ENCODE results near the gene RAB39B.
"Not testable (repeated sequence)": the region's sequence is repeated elsewhere in the genome, so short reads cannot be mapped to it uniquely, and the experiment has no call there.

RAB39B gene, protein sequence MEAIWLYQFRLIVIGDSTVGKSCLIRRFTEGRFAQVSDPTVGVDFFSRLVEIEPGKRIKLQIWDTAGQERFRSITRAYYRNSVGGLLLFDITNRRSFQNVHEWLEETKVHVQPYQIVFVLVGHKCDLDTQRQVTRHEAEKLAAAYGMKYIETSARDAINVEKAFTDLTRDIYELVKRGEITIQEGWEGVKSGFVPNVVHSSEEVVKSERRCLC

DNA sequence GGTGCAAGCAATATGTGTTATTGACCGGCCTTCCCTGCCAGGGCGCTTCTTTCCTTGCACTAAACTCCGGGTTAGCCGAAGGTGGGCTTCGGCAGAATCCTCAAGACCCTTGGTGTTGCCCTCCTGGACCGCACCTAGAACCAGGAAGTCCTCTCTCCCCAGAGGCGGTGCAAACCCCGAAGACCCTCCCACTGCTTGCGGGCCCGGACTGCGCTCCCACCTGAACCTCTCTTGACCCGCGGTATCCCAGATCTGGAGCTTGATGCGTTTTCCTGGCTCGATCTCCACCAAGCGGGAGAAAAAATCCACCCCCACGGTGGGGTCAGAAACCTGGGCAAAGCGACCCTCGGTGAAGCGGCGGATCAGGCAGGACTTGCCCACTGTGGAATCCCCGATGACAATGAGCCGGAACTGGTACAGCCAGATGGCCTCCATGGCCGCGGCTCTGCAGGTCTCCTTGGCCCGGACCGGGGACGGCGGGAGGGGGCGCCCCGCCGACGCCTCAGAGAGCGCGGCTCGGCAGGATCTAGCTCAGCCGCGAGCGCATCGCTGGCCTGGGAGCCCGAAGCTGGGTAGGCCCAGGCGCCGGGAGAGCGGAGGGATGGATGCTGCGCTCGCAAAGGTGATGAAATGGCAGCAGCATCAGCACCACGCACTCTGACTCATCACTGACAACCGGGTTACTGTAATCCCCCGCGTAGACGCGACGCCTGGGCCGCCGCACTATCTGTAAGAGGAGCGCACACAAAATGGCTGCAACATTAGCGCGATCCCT, at the start of gene RAB39B:
Gene RAB39B, minus strand, starts transcription at position 638 of the 775 bp plus-strand sequence. Its CDS starts 203 bp downstream, at position 435.
- DNase-seq (ENCODE audit: low read depth): peak; percentile 15

DNA sequence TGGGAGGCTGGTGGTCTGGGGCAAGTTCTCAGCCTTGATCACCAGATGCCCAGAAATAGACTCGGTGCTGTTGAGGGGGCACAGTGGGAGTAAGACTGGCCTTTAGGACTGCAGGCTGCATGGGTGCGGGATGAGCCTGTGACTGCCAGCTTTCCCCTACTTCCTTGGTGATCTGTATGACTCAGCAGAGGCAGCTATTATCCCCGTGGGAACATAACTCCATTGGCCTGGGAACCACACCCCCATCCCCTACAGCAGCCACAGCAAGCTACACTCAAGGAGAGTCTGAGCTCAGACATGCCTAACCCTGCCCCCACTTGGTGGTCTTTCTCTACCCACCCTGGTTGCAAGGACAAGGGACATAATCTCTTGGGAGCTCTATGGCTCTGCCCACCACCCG, 49.5 kb upstream of the RAB39B start:
- no peak for DNase-seq (ENCODE audit: low read depth)

DNA sequence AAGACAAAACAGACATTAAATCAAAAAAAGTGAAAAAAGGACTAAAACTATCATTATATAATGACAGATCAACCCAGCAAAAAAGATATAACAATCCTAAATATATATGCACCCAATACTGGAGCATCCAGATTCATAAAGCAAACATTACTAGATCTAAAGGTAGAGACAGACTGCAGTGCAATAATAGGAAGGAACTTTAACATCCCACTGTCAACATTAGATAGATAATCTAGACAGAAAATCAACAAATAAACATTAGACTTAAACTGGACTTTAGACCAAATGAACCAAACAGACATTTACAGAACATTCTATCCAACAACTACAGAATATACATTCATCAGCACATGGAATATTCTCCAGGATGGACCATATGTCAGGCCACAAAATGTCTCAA, 29.5 kb upstream of the RAB39B start:
- no peak for DNase-seq (ENCODE audit: low read depth)

DNA sequence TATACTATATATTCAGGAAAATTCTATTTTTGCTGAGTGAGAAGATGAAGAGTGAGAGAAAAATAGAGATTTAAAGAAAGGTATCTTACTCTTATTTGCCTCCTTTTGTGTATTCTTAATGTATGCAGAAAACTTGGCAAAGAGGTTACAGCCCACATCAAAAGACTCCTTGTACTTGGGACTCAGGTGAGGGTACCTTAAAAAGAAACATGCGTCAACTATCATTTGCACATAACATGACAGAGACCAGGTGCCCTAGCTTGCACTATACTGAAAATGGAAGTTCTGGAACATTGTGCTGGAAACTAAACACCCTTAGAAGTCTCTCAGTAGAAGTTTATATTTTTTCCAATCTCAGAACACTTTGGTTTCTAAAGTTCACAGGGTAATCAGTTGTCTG, 15.6 kb upstream of the RAB39B start:
- no peak for DNase-seq (ENCODE audit: low read depth)

DNA sequence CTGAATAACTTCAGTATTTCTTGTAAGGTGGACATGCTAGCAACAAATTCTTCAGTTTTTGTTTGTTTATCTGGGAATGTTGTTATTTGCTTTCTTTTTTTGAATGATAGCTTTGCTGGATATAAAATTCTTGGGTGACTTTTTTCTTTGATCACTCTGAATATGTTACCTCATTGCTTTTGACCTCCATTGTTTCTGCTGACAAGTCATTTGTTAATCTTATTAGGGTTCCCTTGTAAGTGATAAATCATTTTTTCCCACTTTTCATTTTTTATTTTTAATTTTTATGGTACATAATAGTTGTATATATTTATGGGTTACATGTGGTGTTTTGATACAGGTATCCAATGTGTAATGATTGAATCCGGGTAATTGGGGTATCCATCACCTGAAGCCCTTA, 6.7 kb upstream of the RAB39B start:
- DNase-seq (ENCODE audit: low read depth): no peak

DNA sequence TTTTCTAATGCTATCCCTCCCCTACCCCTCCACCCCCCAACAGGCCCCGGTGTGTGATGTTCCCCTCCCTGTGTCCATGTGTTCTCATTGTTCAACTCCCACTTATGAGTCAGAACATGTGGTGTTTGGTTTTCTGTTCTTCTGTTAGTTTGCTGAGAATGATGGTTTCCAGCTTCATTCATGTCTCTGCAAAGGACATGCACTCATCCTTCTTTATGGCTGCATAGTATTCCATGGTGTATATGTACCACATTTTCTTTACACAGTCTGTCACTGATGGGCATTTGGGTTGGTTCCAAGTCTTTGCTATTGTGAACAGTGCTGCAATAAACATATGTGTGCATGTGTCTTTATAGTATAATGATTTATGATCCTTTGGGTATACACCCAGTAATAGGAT, 3.7 kb upstream of the RAB39B start:
- DNase-seq (ENCODE audit: low read depth): not testable (repeated sequence)

DNA sequence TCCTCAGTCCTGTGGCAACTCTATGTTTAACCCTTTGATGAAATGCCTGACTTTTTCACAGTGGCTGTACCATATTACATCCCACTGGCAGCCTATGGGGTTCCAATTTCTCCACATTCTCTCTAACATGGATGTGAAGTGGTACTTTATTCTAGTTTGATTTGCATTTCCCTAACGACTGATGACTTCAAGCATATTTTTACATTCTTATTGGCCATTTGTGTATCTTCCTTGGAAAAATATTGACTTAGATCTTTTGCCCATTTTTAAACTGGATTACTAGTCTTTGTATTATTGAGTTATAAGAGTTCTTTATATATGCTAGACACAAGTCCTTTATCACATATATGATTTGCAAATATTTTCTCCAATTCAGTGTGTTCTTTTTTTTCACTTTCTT, 2.1 kb upstream of the RAB39B start:
- DNase-seq (ENCODE audit: low read depth): no peak

DNA sequence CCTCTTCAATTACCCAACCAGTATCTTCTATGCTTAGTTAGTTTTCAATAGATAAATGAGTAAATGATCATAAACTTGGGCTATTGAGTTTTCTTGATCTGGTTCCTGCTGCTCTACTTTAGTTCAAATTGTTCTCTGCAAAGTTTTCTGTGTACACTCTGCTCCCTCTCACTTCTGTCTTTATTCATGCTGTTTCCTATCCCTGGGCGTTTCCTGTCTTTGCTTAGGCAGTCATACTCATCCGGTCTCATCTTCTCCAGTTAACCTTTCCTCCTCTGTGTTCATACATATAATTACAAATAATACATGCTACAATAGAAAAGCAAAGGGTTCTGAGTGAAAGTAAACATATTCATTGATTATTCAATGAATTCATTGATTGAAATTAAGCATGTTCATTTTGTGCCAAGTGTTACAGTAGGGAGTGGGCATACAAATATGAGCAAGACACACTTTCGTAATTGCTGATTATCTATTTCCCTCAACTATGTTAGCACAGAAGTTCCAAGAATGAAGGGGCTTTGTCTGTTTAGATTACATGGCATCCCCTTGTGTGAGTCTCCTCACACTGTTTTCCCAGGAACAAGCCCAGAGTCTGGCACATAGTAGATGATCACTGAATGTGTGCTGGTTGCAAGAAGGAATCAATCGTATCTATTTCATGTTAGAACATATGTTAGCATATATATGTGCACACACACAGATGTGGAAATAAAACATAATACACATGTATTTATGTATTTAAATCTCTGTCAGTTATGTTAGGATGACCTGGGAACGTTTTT, 1.1 kb downstream of the RAB39B start:
- no peak for DNase-seq (ENCODE audit: low read depth)

DNA sequence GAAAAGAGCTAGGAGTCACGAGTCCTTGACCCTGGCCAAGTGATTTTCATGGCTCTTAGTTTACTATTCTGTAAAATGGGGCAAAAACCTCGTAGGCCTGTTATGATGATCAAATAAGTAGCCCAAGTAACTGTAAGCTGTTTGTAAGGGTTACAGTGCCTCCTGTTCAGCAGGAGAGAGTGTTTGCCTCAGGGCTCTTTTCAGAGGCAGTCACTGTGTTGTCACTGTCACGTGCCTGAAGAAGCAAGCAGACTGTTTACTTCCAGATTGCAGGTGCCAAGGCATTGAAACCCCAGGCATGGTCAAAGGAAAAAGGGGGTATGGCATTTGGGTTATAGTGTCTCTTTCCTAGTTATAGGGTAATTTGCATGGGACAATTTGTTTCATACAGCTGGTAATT, 4.5 kb downstream of the RAB39B start:
- DNase-seq (ENCODE audit: low read depth): no peak

DNA sequence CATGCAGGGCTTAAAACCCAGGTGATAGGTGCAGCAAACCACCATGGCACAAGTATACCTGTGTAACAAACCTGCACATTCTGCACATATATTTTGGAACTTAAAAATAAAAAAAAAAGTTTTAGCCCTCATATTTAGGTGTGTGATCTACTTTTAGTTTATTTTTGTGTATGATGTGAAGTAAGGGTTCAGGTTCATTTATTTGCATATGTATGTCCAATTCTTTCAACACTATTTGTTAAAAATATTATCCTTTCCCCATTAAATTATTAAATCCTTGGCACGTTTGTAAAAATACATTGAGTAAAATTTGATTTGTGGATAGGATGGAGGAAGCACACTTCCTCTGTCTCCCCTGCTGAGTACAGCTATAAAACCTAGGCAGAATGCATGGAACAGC, 12.9 kb downstream of the RAB39B start:
- DNase-seq (ENCODE audit: low read depth): no peak

DNA sequence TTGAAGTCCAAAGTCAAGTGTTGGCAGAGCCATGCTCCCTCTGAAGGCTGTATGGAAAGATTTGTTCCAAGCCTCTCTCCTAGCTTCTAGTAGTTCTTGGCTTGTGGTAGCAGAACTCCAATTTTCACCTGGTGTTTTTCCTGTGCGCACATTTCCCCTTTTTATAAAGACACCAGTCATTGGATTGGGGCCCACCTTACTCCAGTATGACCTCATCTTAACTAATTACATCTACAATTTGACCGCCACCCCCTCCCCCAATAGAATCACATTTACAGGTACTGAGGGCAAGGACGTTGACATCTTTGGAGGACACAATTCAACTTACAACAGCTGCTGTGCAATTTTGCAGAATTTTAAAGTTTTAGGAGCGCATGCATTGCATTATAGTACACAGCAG, 16.8 kb downstream of the RAB39B start:
- no peak for DNase-seq (ENCODE audit: low read depth)

DNA sequence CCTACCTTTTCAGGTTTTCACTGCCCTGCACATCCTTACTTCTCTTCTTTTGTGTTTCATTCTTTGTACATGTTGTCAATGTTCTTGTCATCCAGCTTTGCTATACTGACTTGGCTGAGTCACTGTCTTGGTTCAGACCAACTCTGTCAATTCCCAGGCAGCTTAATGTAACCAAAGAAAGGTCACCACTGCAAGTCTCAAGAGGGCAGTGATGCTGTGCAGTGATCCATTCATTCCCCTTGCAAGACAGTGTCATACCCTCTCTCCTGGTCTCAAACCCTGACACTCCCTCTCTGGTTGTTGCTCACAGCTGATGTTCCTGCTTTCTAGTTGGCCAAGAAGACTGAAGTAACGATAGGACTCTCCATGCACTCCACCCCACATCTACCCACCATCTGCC, 17.5 kb downstream of the RAB39B start:
- no peak for DNase-seq (ENCODE audit: low read depth)

DNA sequence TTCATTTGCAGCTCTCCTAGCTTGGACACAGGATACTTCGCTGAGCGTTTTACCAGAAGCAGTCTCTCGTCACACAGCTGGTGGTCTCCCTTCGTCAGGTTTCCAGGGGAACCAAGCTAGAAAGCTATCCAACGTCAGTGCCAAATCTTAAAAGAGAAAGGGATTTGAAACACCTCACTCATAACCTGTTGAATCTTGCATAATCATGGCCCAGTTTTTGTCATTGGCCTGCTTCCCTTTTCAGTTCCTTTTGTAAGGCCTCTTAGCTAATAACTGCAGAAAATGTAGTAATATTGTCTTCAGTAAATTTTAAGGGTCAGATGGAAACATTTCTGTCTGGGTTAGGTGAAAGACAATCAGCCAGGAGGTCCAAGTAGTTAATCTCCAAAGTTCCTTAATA, 22.0 kb downstream of the RAB39B start:
- DNase-seq (ENCODE audit: low read depth): no peak

DNA sequence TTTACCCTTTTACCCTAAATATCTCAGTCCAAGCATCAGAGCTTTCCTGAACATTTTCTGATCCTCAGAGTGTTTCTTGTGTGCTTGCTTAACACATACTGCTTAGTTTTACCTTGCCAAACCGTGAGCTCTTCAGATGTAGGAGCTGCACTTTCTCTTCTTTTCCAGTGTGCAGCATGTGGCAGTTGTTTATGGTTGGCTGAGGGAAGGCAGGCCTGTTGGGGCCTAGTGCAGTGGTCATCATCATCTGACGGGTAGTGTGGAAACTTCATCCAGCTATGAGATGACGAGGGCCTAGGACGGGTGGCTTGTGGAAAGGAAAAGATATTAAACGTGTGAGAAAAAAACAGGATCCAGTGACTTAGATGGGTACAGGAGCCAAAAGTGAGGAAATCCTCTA, 26.6 kb downstream of the RAB39B start:
- DNase-seq (ENCODE audit: low read depth): no peak

DNA sequence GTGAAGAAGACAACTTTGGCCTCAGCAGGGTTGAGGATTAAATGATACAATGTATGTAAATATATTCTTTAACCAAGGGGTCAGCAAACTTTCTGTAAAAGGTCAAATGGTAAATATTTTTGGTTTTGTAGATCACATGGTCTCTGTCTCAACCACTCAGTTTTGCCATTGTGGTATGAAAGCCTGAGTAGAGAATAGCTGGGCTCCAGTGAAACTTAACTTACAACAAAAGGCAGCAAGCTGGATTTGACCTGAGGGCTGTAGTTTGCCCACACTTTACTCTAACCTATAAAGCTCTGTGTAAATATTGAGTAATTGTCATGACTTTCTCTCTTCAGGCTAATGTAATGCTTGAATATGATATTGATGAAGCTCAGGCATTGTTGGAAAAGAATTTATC, 28.4 kb downstream of the RAB39B start:
- no peak for DNase-seq (ENCODE audit: low read depth)

DNA sequence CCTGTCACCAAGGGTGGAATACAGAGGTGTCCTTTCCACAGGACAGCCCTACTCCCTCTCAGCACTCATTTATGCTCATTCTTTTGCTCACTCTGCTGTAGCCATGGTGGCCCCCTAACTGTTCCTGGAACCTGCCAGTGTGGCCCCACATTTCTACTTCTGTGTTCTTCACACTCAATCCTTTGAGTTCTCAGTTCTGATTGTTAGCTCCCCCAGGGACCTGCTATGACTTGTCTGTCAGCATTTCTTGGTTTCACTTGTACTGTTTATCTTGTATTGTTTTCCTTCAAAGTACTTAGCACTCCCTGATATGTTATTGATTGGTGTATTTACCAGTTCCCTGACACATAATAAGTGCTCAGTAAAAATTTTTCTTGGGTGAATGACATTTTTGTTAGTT, 33.1 kb downstream of the RAB39B start:
- no peak for DNase-seq (ENCODE audit: low read depth)

DNA sequence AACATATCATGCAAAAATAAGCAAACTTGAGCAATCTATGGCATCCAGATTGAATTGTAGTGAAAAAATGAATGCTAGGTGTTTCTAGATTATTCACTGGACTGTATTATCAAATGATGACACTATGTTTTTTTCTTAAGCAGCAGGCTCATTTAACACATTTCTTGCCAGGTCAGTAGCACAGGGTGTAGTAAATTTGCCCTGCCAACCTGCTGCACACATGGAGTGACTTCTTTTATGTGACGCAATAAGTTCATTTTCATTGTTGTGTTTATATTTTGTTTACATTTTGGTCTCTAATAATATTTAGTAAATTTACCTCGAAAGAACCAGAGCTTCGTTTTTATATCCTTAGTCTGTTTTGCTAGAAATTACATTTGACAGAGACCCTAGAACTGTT, 38.5 kb downstream of the RAB39B start:
- DNase-seq (ENCODE audit: low read depth): no peak

DNA sequence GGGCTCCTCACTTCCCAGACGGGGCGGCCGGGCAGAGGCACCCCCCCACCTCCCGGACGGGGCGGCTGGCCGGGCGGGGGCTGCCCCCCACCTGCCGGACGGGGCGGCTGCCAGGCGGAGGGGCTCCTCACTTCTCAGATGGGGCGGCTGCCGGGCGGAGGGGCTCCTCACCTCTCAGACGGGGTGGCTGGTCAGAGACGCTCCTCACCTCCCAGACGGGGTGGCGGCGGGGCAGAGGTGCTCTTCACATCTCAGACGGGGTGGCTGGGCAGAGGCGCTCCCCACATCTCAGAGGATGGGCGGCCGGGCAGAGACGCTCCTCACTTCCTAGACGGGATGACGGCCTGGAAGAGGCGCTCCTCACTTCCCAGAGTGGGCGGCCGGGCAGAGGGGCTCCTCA, 40.5 kb downstream of the RAB39B start:
- DNase-seq (ENCODE audit: low read depth): not testable (repeated sequence)

DNA sequence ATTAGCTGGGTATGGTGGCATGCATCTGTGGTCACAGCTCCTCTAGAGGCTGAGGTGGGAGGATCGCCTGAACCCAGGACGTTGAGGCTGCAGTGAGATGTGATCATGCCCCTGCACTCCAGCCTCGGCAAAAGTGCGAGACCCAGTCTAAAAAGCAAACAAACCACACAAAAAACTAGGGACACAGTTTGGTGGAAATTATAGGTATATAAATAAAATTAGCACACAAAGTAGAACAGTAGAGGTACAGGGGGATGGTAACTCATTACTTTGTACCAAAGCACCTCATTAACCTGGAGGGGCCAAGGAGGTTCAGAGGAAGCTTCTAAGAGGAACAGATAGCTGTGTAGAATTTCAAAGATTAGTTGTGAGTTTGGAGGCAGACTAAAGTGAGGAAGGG, 42.9 kb downstream of the RAB39B start:
- DNase-seq (ENCODE audit: low read depth): no peak

DNA sequence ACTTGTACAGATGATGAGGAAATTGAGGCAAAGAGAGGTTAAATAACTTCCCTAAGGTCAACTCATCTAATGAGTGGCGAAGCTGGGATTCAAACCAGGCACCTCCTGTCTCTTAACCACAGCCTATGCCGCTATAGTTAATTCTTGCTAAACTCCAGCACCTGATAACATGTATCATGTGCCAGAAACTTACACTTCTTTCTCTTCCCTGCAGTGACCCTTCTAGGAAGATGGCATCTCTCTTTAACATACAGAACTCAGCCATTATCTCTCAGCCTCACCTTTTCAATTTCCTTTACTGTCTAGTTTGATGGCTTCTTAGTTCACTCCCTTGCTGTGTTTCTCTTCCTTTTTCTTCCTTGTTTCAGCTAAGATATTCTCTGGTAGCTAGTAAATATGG, 45.5 kb downstream of the RAB39B start:
- no peak for DNase-seq (ENCODE audit: low read depth)

DNA sequence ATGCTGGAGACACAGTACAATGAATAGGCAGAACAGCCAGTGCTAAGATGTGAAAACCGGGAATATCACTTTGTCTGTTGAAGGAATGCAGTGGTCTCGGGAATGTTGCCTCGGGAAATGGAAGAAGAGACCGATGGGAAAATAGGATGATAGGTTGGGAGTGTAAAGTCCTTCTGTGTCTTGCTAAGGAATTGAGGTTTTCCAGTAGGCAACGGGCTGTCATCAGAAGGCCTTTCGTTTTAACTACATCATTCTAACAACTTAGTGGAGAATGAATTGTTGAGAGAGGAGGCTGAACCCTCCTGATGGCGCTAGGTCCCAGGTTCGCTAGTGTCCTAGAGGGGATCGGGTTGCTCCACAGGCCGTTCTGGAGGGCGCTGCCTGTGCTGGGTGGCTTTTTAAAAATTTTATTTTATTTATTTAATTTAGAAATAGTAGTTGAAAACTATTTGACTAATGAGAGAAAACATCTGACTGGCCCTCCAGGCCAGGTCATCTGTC, 47.3 kb downstream of the RAB39B start:
- DNase-seq (ENCODE audit: low read depth): no peak

DNA sequence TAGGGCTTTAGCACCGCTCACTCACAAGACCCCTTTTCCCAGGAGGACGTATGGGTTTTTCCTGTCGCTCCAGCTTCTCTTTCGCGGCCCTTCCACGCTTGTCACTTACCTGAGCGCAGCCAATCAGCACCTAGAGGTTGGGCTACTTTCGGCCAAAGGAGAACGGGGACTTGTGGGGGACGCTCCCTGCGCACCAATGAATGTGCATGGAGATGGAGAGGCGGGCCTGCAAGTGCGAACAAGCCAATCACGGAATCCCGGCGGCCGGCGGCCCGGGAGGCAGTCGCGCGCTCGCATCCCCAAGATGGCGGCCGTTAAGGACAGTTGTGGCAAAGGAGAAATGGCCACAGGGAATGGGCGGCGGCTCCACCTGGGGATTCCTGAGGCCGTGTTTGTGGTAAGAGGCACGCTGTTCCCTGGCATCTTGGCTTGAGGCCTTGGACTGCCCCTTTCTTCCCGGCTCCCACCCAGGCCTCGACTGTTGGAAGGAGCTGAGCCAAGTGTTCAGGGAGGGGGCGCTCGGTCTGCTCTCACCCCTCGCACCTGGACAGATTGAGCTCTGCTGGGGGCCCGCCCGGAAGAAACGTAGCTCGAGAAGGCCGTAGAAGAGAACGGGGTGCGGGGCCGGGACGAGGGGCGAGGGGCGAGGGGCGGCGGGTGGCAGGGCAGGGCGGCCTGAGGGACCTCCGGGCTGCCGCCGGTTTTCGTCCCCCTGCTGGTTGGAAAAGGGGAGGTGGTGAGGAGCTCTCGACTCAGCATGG, 47.9 kb downstream of the RAB39B start, which contains the start of gene VBP1:
Gene VBP1, plus strand, starts transcription at position 282 of the 761 bp plus-strand sequence. Its CDS starts 23 bp downstream, at position 305.
- peak; percentile 81 for DNase-seq (ENCODE audit: low read depth)

All from GM04504 (cell line).